BJ (cell line): Measurements from ENCODE around the gene HTRA3. TPM values are rescaled to one million over a fixed set of nuclear protein-coding genes. Genes with fewer than 3 reads are reported as not detected.

Experiments used
- CTCF ChIA-PET: fragments of 350-600 bp; formaldehyde crosslinking; extraction: SDS; loops from one replicate; lab custom pipeline; 2021; ENCODE audit warnings: antibody characterized with exemption, inconsistent platforms; lab: Yijun Ruan, JAX
- POLR2A ChIA-PET: fragments of 300-600 bp; sonication (Branson Sonifier 250); formaldehyde crosslinking; extraction: SDS; loops from one replicate; lab custom pipeline; 2021; ENCODE audit warnings: antibody characterized with exemption; lab: Charles Lee
- DNase-seq: peaks from one replicate; pipeline ENCODE4 v3.0.0-alpha.2; 2011; ENCODE audit warnings: low read depth
- H3K27me3 ChIP-seq: 2 replicates; pipeline ENCODE4 v1.6.0; 2011; ENCODE audit warnings: low read length; ENCODE audit not compliant: control insufficient read depth, insufficient read depth
- H3K36me3 ChIP-seq: 2 replicates; pipeline ENCODE4 v1.5.1; 2011; ENCODE audit warnings: low read length; ENCODE audit not compliant: control insufficient read depth, insufficient read depth
- H3K4me3 ChIP-seq: 2 replicates; pipeline ENCODE4 v1.5.1; 2011; ENCODE audit warnings: low read depth, mild to moderate bottlenecking, control low read depth, low read length
- CTCF ChIP-seq: IDR thresholded peaks from 2 replicates; pipeline ENCODE4 v1.5.1; 2011; ENCODE audit warnings: low read depth, mild to moderate bottlenecking, control low read depth, inconsistent platforms, low read length, moderate library complexity; ENCODE audit not compliant: insufficient read depth
- polyA plus RNA-seq: library from polyadenylated mRNA; depleted of rRNA; stranded (reverse); fragments of >200 nt; gene quantifications from 2 replicates; pipeline ENCODE4 v1.2.3, GENCODE V29; 2011

HTRA3 gene
- polyA plus RNA-seq, 1 experiment = 5.7 TPM

- H3K4me3 ChIP-seq = no peak overlapping the region
- no peaks in the 10 kb centered on the region for H3K27me3 ChIP-seq
- no peak for DNase-seq
- ChIA-PET POLR2A (no interaction called here), CTCF (interaction anchor here (0.8 to 1.4 kb wide), 3 partner anchors 9 to 128 kb away, joined by 3 to 4 read pairs (median 3); no protein-coding TSS in a partner anchor)
- H3K36me3 ChIP-seq = no peaks in the 10 kb centered on the region
- no peak for TF ChIP-seq CTCF
These were observed 35.5 kb downstream of the HTRA3 start for GRCh38 chr4:8304827-8305695.

GRCh38 chr4:8305851-8306471 is 36.4 kb downstream of the HTRA3 start:
- no peaks in the 10 kb centered on the region for H3K36me3 ChIP-seq
- DNase-seq = no peak
- POLR2A ChIA-PET = no interaction called here
- CTCF ChIA-PET = interaction anchor here (0.8 to 1.4 kb wide), 4 partner anchors 8 to 101 kb away, joined by 3 to 4 read pairs (median 3); no protein-coding TSS in a partner anchor
- H3K4me3 ChIP-seq = no peak overlapping the region
- TF ChIP-seq CTCF = no peak
- no peaks in the 10 kb centered on the region for H3K27me3 ChIP-seq

GRCh38 chr4:8306511-8307021 is 37.0 kb downstream of the HTRA3 start:
- ChIA-PET CTCF (interaction anchor here (0.8 to 1.4 kb wide), 3 partner anchors 8 to 101 kb away, joined by 3 to 4 read pairs (median 3); no protein-coding TSS in a partner anchor), POLR2A (no interaction called here)
- no peak for DNase-seq
- no peak for TF ChIP-seq CTCF
- H3K36me3 ChIP-seq = no peaks in the 10 kb centered on the region
- H3K27me3 ChIP-seq = 0 out of 2 replicates have a peak, but pooled peaks cover under 1% of the 10 kb centered on the region
- H3K4me3 ChIP-seq = no peak overlapping the region

- no peak overlapping the region for H3K4me3 ChIP-seq
- CTCF ChIA-PET = interaction anchor here (0.9 kb wide), 1 partner anchor 25 kb away, joined by 3 read pairs; no protein-coding TSS in a partner anchor
- POLR2A ChIA-PET = no interaction called here
- 0 out of 2 replicates have a peak, but pooled peaks cover 2% of the 10 kb centered on the region for H3K27me3 ChIP-seq
- no peak for TF ChIP-seq CTCF
- DNase-seq = no peak
- no peaks in the 10 kb centered on the region for H3K36me3 ChIP-seq
These were observed 37.6 kb downstream of the HTRA3 start for GRCh38 chr4:8307121-8307520.

GRCh38 chr4:8307714-8308113 is 38.2 kb downstream of the HTRA3 start:
- no peak for DNase-seq
- no peak overlapping the region for H3K4me3 ChIP-seq
- ChIA-PET POLR2A (no interaction called here), CTCF (no interaction called here)
- 0 out of 2 replicates have a peak, but pooled peaks cover 2% of the 10 kb centered on the region for H3K27me3 ChIP-seq
- H3K36me3 ChIP-seq = no peaks in the 10 kb centered on the region
- no peak for TF ChIP-seq CTCF
